ENCODE results near the gene DNAH11.
"Not testable (repeated sequence)": the region's sequence is repeated elsewhere in the genome, so short reads cannot be mapped to it uniquely, and the experiment has no call there.

DNAH11 gene

DNA sequence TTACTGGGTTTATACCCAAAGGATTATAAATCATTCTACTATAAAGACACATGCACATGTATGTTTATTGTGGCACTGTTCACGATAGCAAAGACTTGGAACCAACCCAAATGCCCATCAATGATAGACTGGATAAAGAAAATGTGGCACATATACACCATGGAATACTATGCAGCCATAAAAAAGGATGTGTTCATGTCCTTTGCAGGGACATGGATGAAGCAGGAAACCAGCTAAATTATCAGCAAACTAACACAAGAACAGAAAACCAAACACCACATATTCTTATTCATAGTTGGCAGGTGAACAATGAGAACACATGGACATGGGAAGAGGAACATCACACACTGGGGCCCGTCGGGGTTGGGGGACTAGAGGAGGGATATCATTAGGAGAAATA, 390.5 kb downstream of the DNAH11 start:
- H3K4ac ChIP-seq (ENCODE audit: low read depth, low read length); H3K9ac ChIP-seq (ENCODE audit: low read length); H2BK120ac ChIP-seq (ENCODE audit: insufficient read depth, low read length, poor library complexity); H3K36me3 ChIP-seq (ENCODE audit: control insufficient read depth in 1 of 2, insufficient read depth in 2 of 2, low read length in 2 of 2); H4K8ac ChIP-seq (ENCODE audit: low read depth, low read length); H3K27ac ChIP-seq (ENCODE audit: low read depth, low read length); H3K27me3 ChIP-seq (ENCODE audit: insufficient read depth, low read length); H4K91ac ChIP-seq (ENCODE audit: low read depth, low read length); H2BK5ac ChIP-seq (ENCODE audit: low read depth, low read length, poor library complexity); H3K4me2 ChIP-seq (ENCODE audit: low read length); H2AFZ ChIP-seq (ENCODE audit: insufficient read depth, low read length, poor library complexity); H3K79me2 ChIP-seq (ENCODE audit: control insufficient read depth, insufficient read depth, low read length, poor library complexity); H3K79me1 ChIP-seq (ENCODE audit: low read length); H3K9me3 ChIP-seq (ENCODE audit: insufficient read depth, low read depth, low read length); H4K12ac ChIP-seq (ENCODE audit: low read depth, low read length); DNase-seq; H3K4me1 ChIP-seq (ENCODE audit: control insufficient read depth in 1 of 2, insufficient read depth in 2 of 2, low read length in 2 of 2); H2AK5ac ChIP-seq (ENCODE audit: low read length); H3K14ac ChIP-seq (ENCODE audit: low read length); H3K18ac ChIP-seq (ENCODE audit: low read length); H2BK12ac ChIP-seq (ENCODE audit: low read length); H3K23ac ChIP-seq (ENCODE audit: low read length); H3K4me3 ChIP-seq (ENCODE audit: low read depth, low read length): not testable (repeated sequence)
- WGBS (ENCODE audit: extremely low coverage, insufficient coverage, insufficient read length): no CpG with 5 or more reads among the region's 3 CpGs

DNA sequence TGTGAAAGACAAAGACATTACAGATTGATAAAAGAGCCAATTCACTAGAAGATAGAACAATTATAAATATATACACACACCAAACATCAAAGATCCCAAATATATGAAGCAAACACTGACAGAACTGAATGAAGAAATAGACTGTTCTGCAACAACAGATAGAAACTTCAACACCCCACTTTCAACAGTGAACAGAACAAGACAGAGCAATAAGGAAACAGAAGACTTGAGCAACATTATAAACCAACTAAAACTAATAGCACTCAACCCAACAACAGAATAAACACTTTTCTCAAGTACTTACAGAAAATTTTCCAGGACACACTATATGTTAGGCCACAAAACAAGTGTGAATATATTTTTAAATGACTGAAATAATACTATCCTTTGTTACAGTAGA, 392.0 kb downstream of the DNAH11 start:
- H2BK12ac ChIP-seq (ENCODE audit: low read length): no peak overlapping the region
- no peak overlapping the region for H3K23ac ChIP-seq (ENCODE audit: low read length)
- H3K18ac ChIP-seq (ENCODE audit: low read length): no peak overlapping the region
- no peak for DNase-seq
- no peak overlapping the region for H3K9ac ChIP-seq (ENCODE audit: low read length)
- H3K4ac ChIP-seq (ENCODE audit: low read depth, low read length): no peak overlapping the region
- no peak overlapping the region for H2AK5ac ChIP-seq (ENCODE audit: low read length)
- no peaks in the 10 kb centered on the region for H3K4me1 ChIP-seq (ENCODE audit: control insufficient read depth in 1 of 2, insufficient read depth in 2 of 2, low read length in 2 of 2)
- peaks cover 7% of the 10 kb centered on the region for H3K27me3 ChIP-seq (ENCODE audit: insufficient read depth, low read length)
- no peak overlapping the region for H2AFZ ChIP-seq (ENCODE audit: insufficient read depth, low read length, poor library complexity)
- H3K4me2 ChIP-seq (ENCODE audit: low read length): no peak overlapping the region
- H3K9me3 ChIP-seq (ENCODE audit: insufficient read depth, low read depth, low read length): peaks cover 1% of the 10 kb centered on the region
- H4K8ac ChIP-seq (ENCODE audit: low read depth, low read length): no peak overlapping the region
- H3K36me3 ChIP-seq (ENCODE audit: control insufficient read depth in 1 of 2, insufficient read depth in 2 of 2, low read length in 2 of 2): no peaks in the 10 kb centered on the region
- no peak overlapping the region for H3K4me3 ChIP-seq (ENCODE audit: low read depth, low read length)
- H4K91ac ChIP-seq (ENCODE audit: low read depth, low read length): no peak overlapping the region
- H3K27ac ChIP-seq (ENCODE audit: low read depth, low read length): no peak overlapping the region
- no peak overlapping the region for H4K12ac ChIP-seq (ENCODE audit: low read depth, low read length)
- H2BK120ac ChIP-seq (ENCODE audit: insufficient read depth, low read length, poor library complexity): no peak overlapping the region
- no peak overlapping the region for H3K14ac ChIP-seq (ENCODE audit: low read length)
- H2BK5ac ChIP-seq (ENCODE audit: low read depth, low read length, poor library complexity): no peak overlapping the region
- H3K79me2 ChIP-seq (ENCODE audit: control insufficient read depth, insufficient read depth, low read length, poor library complexity): no peaks in the 10 kb centered on the region
- H3K79me1 ChIP-seq (ENCODE audit: low read length): no peaks in the 10 kb centered on the region

DNA sequence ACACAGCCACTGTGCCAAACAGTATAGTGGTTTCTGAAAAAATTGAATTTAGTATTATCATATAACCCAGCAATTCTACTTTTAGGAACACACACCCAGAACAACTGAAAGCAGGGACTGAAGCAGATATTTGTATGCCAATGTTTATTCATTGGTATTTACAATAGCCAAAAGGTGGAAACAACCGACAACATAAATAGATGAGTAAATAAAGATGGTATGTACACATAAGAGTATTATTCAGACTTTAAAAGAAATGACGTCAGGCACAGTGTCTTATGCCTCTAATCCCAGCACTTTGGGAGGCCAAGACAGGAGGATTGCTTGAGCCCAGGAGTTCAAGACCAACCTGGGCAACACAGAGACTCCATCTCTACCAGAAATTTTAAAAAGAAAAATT, 395.6 kb downstream of the DNAH11 start:
- Histone ChIP-seq H3K4me3 (ENCODE audit: low read depth, low read length) (no peak overlapping the region), H3K27ac (ENCODE audit: low read depth, low read length) (no peak overlapping the region), H2BK12ac (ENCODE audit: low read length) (no peak overlapping the region), H3K23ac (ENCODE audit: low read length) (no peak overlapping the region), H2AK5ac (ENCODE audit: low read length) (no peak overlapping the region), H3K4me2 (ENCODE audit: low read length) (no peak overlapping the region), H3K36me3 (ENCODE audit: control insufficient read depth in 1 of 2, insufficient read depth in 2 of 2, low read length in 2 of 2) (no peaks in the 10 kb centered on the region), H2AFZ (ENCODE audit: insufficient read depth, low read length, poor library complexity) (no peak overlapping the region), H3K4me1 (ENCODE audit: control insufficient read depth in 1 of 2, insufficient read depth in 2 of 2, low read length in 2 of 2) (no peaks in the 10 kb centered on the region), H2BK5ac (ENCODE audit: low read depth, low read length, poor library complexity) (no peak overlapping the region), H3K9me3 (ENCODE audit: insufficient read depth, low read depth, low read length) (peaks cover 1% of the 10 kb centered on the region), H3K79me2 (ENCODE audit: control insufficient read depth, insufficient read depth, low read length, poor library complexity) (no peaks in the 10 kb centered on the region), H4K8ac (ENCODE audit: low read depth, low read length) (no peak overlapping the region), H4K91ac (ENCODE audit: low read depth, low read length) (no peak overlapping the region), H3K14ac (ENCODE audit: low read length) (no peak overlapping the region), H3K18ac (ENCODE audit: low read length) (no peak overlapping the region), H2BK120ac (ENCODE audit: insufficient read depth, low read length, poor library complexity) (no peak overlapping the region), H4K12ac (ENCODE audit: low read depth, low read length) (no peak overlapping the region), H3K4ac (ENCODE audit: low read depth, low read length) (no peak overlapping the region), H3K27me3 (ENCODE audit: insufficient read depth, low read length) (peaks cover 15% of the 10 kb centered on the region), H3K79me1 (ENCODE audit: low read length) (no peaks in the 10 kb centered on the region), H3K9ac (ENCODE audit: low read length) (no peak overlapping the region)
- WGBS (ENCODE audit: extremely low coverage, insufficient coverage, insufficient read length): no CpG with 5 or more reads among the region's 2 CpGs
- DNase-seq: peak in 1 of 2 donors; percentile 7

DNA sequence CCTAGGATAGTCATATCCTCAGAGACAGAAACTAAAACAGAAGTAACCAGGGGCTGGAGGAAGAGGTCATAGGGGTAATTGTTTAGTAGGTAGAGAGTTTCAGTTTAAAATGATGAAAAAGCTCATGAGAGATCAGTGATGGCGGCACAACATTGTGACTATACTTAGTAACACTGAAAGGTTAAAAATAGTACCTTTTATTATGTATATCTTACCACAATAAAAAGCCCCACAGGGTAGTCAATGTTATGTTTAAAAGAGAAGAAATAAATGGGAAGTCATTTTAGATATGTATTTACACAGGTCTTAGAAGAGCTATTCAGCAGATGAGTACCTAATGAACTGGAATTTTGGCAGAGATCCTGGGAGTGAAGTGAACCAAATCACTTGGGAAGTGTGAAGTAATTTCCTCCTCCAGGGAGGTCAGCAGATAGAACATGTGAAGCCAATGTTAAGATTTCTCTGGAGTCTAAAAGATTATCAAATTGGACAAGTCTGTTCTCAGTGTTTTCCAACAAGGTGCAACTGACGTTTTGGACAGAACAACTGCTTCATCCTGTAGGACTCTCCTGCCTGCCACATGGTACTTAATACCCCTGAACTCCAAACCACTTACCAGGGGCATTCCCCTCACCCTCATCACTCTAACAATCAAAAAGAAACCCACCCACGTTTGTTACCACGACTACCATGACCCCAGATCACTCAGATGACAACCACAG, 396.5 kb downstream of the DNAH11 start:
- no peaks in the 10 kb centered on the region for H3K36me3 ChIP-seq (ENCODE audit: control insufficient read depth in 1 of 2, insufficient read depth in 2 of 2, low read length in 2 of 2)
- H3K18ac ChIP-seq (ENCODE audit: low read length): no peak overlapping the region
- H3K79me1 ChIP-seq (ENCODE audit: low read length): no peaks in the 10 kb centered on the region
- no peak overlapping the region for H3K4ac ChIP-seq (ENCODE audit: low read depth, low read length)
- H2AFZ ChIP-seq (ENCODE audit: insufficient read depth, low read length, poor library complexity): no peak overlapping the region
- H3K27ac ChIP-seq (ENCODE audit: low read depth, low read length): no peak overlapping the region
- no peak overlapping the region for H2BK12ac ChIP-seq (ENCODE audit: low read length)
- H4K12ac ChIP-seq (ENCODE audit: low read depth, low read length): no peak overlapping the region
- H4K91ac ChIP-seq (ENCODE audit: low read depth, low read length): no peak overlapping the region
- no peaks in the 10 kb centered on the region for H3K79me2 ChIP-seq (ENCODE audit: control insufficient read depth, insufficient read depth, low read length, poor library complexity)
- H3K4me1 ChIP-seq (ENCODE audit: control insufficient read depth in 1 of 2, insufficient read depth in 2 of 2, low read length in 2 of 2): no peaks in the 10 kb centered on the region
- H3K23ac ChIP-seq (ENCODE audit: low read length): no peak overlapping the region
- H3K27me3 ChIP-seq (ENCODE audit: insufficient read depth, low read length): peaks cover 15% of the 10 kb centered on the region
- no peak overlapping the region for H2AK5ac ChIP-seq (ENCODE audit: low read length)
- no peak overlapping the region for H3K9ac ChIP-seq (ENCODE audit: low read length)
- H3K4me2 ChIP-seq (ENCODE audit: low read length): no peak overlapping the region
- H2BK5ac ChIP-seq (ENCODE audit: low read depth, low read length, poor library complexity): no peak overlapping the region
- no peak overlapping the region for H3K4me3 ChIP-seq (ENCODE audit: low read depth, low read length)
- no peak overlapping the region for H4K8ac ChIP-seq (ENCODE audit: low read depth, low read length)
- DNase-seq: no peak
- no CpG with 5 or more reads among the region's 4 CpGs for WGBS (ENCODE audit: extremely low coverage, insufficient coverage, insufficient read length)
- no peak overlapping the region for H3K14ac ChIP-seq (ENCODE audit: low read length)
- H2BK120ac ChIP-seq (ENCODE audit: insufficient read depth, low read length, poor library complexity): no peak overlapping the region
- peaks cover 1% of the 10 kb centered on the region for H3K9me3 ChIP-seq (ENCODE audit: insufficient read depth, low read depth, low read length)

All from trophoblast cell (in vitro differentiated cells and primary cell).